ENCODE measurements around the gene CAMK2D.

Gene CAMK2D

DNA sequence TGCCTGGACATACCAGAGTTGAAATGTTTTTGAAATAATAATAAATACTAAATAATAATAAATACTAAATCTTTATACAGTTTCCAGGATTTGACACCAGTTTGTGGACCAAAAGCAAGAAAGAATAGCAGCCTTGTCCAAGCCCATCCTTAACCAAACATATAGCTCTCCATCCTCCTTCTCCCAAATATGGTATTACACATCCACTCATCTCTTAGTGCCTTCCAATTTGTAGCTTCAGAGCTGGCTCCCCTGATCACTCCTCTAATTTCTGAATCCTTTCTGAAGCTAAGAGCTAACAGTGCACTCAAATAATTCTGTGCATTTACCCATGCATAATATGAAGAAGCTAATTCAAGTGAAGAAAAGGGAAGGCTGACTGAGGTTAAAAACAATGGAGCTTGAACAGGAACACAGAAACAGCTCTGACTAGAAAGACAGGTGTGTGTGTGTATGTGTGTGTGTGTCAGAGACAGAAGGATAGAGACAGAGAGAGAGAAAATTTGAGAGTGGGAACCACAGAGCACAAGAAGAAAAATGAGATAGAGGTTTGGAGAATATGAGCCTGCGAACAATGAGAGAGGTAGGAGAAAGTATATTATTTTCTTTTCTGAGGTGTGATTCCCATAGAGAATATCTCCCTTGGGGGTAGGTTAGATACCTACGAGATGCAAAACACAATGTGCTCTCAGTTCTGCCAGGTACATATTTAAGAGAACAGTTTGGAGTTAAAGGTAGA lies 123.5 kb downstream of the CAMK2D start:
- DNase-seq (ENCODE audit: low read depth in 2 of 2): no peak

DNA sequence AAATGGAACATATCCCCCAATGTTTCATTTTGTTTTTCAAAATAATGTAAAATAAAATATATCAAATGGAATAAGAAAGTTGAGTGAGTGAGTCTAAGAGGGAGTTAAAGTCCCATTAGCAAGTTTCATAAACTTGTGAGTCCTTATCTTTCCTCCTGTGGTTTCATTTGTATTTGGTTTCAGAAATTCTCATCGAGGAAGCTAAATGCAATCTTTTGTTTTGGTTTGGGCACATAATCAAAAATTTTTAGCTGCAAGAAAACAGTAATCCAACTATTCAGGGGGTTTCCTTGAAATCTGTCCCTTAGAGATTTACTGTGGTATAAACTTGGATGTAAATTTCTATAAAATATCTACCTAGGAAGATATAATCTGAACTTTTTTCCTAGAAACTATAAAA lies 124.2 kb downstream of the CAMK2D start:
- DNase-seq (ENCODE audit: low read depth in 2 of 2): no peak

DNA sequence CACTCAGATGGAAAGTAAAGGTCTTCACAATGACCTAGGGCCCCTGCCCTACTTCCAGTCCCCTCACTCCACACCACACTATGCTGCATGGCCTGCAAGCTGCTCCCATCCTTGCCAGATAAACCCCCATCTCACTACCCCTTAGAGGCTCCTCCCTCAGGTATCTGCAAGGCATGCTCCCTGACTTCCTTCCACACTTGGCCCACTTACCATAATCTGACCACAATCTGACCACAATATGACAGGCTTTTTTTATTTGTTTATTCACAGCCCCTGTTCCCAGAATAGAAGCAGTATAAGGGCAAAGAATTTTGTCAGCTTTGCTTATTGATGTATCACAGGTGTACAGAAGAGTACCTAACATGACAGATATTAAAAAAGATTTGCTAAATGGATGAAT lies 124.7 kb downstream of the CAMK2D start:
- no peak for DNase-seq (ENCODE audit: low read depth in 2 of 2)

DNA sequence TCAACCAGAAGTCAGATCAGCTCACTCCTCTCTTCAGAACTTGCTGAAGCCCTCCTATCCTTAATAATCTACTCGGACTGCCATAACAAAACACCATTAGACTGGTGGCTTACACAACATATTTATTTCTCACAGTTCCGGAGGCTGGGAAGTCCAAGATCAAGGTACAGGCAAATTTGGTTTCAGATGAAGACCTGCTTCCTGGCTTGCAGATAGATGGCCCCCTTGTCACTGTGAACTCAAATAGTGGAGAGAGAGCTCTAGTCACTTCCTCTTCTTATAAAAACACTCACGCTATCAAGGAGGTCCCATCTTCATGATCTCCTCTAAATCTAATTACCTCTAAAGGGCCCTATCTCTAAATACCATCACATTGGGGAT lies 125.1 kb downstream of the CAMK2D start:
- DNase-seq (ENCODE audit: low read depth in 2 of 2): no peak

DNA sequence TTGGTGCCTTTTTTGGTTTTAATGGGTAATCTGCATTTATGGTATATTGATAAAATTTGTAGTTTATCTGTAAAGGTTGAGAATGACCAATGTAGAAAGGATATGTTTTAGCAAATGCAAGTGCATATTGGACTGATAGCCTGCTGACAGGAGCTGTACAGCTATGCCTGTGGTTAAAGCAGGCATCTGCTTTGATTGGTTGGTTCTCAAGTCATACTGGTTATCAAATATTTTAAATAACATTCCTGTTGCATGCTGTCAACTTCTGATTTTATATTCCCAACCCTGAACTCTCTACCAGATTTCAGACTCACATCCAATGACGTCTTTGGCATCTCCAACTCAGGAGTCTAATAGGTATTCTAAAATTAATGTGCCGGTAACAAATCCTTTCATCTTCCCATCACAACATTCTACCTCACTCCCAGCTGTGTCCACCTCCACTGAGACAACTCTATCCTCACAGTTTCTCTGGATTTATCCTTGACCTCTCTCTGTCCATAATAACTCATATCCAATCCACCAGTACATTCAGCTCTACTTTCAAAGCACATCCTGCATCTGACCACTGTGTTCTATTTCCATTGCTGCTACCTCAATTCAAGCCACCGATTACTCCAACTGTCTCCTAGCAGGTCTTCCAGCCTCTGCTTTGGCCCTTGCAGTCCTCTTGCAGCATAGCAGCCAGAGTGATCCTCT lies 125.7 kb downstream of the CAMK2D start:
- DNase-seq (ENCODE audit: low read depth in 2 of 2): no peak

DNA sequence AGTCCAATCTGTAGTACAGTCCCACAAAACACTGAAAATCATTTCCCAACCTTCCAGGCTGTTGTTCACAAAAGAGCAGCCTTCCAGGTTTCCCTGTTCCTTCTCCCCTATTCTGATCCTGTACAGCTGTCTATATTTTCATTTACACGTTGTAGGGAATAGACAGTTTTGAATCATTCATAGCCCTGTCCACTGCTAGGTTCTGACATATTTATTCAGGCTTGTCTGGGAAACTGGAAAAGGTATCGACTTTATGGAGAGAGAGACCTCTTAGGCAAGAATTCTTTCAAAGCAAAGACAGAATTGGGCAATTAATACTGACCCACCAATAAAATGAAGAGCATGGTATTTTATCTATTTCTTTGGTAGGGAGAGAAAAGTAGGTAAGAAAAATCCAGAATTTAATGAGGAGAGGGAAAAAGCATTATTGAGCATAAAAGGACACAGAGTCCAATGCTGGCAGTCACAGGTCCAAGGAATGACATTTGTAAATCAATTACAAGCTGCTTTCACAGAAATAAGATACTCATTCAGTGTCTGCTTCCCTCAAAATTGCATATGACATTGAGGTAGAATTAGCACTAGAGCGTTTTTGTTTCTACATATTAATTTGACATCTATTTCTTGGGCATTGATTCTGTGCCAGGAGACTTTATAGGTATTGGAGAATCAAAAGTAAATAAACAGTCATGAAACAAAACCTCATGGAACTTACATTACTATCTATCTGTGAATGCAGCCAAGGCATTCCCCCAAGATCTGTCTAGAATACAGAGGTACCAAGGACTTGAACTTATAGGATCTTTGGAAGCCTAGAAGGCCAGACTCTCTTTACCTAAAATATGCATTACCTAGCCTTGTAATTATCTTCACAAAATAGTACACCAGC lies 127.2 kb downstream of the CAMK2D start:
- DNase-seq (ENCODE audit: low read depth in 2 of 2): no peak

DNA sequence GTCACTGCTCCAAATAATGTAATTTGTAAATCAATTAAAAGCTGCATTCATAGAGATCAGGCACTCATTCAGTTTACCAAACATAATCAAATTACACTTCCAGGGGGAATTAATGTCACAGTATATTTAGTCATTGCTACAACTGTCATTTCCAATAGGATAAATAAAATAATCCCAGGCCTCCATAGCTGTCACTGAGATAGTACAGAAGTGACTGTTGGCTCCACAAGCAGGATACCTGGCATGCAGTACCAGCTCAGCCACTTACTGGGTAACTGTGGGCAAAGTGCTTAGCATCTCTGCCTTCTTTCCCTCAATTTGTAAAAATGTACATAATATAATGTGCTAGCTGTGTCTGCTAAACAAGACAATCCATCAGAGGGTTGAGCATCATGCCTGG lies 128.1 kb downstream of the CAMK2D start:
- no peak for DNase-seq (ENCODE audit: low read depth in 2 of 2)

DNA sequence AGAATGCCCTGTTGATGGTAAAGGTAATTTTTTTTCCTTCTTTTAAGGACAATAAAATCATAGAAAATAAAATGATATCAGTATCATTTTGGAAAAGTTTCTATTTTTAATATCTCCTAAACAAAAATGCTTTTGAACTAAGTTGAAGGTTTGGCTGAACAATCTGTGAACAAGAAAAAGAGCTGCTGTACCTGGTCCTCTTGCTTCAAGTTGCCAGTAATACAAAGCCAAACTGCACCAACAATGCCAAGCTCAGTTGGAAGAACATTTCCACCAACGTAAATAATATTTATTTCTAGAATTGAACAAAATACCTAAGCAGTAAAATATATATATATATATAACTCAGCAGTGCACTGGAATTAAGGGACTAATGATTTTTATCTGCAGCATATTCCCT lies 132.8 kb downstream of the CAMK2D start:
- DNase-seq (ENCODE audit: low read depth in 2 of 2): no peak

DNA sequence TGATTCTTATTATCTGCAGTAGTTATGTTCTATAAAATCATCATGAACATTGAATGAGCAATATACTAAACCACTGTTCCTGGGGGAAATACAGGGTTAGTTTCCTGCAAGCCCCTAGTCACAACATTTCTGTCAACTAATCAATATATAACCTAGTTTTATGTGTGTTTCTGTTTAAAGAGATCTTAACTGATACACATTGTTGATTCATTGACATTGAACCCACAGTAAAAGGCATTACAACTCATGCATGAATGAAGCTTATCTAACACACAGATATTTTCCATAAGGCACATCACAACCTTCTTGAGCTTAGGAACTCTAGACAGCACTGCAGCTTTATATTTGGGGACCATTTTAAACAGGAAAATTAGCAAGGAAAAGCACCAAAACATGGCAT lies 134.2 kb downstream of the CAMK2D start:
- no peak for DNase-seq (ENCODE audit: low read depth in 2 of 2)

DNA sequence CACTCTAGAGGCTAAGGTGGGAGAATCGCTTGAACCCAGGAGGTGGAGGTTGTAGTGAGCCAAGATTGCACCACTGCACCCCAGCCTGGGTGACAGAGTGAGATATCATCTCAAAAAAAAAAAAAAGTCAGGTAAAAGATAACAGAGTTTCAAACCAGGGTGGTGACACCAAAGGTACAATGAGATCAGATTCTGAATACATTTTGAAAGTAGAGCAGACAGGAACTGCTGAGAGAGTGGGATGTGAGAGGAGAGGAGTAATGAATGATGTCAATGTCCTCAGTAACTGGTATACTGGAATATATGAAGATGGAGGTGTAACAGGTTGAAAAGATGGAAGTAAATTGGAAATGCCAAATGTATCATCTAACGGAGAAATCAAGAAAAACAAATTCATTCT lies 135.6 kb downstream of the CAMK2D start:
- no peak for DNase-seq (ENCODE audit: low read depth in 2 of 2)

DNA sequence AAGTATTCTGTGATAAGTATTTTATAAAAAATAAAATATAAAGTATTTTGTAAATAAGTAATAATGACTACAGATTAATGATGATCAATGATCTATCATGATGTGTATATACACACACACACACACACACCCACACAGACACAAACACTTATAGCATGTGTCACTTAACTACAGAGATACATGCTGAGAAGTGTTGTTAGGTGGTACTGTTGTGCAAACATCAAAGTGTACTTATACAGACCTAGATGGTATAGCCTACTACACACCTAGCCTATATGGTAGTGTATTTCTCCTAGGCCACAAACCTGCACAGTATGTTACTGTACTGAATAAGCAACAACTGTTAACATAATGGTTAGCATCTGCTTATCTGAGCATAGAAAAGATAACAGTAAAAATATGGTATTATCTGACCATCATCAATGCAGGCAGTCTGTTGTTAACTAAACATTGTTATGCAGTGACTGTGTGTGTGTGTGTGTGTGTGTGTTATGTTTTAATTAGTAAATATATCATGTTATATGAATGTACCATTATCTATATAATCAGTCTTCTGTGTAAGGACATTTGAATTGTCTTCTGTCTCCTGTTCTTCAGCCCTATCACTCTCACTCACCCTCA lies 138.2 kb downstream of the CAMK2D start:
- DNase-seq (ENCODE audit: low read depth in 2 of 2): no peak

DNA sequence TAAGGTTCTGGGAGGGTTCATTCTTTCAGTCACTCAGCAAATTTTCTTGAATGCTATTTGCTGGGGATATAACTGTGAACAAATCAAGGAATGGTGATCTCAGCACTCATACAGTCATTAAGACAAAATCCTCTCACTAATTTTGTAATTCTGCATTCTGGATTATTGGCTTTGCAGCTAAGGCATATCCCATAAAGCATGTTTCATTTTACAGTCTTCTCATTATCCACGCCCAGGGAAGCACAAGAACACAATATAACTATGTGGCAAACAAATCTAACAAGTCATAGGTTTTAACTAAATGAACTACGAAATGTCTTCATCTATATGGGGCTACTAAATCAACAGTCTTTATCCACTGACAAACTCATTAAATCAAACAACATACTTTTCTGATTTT lies 139.9 kb downstream of the CAMK2D start:
- DNase-seq (ENCODE audit: low read depth in 2 of 2): no peak

DNA sequence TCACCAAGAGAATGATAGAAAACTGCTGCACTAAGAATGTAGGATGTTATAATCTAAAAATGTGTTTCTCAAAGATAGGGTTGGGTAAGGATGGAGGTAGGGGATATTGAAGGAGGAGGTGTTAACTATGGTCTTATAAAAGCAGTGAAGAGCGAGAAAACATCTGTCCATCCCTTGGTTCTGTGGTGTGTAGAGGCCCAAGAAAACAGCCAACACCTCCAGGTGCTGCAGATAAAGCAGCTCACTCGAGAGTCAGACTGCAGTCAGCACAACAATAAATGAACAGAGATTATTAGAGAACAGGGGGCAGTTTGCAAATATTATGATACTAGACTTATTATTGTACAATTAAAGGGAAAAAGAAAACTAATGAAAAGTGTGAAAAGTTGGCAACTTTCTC lies 141.5 kb downstream of the CAMK2D start:
- no peak for DNase-seq (ENCODE audit: low read depth in 2 of 2)

DNA sequence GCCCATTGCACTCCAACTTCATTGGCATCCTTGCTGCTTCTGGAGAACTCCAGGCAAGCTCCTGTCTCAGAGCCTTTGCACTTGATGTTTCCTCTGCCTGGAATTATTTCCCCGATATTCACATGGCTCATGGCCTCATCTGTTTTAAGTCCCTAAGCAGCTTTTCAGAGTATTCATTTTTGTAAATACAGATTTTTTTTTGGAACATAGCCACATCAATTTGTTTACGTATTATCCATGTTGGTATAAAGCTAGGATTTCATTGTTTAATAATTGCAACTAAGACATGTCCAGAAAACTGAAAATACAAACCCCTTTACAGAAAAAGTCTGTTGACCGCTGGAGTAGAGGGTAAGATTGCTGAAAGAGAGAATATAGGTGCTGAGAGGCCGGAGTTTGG lies 142.0 kb downstream of the CAMK2D start:
- DNase-seq (ENCODE audit: low read depth in 2 of 2): no peak

DNA sequence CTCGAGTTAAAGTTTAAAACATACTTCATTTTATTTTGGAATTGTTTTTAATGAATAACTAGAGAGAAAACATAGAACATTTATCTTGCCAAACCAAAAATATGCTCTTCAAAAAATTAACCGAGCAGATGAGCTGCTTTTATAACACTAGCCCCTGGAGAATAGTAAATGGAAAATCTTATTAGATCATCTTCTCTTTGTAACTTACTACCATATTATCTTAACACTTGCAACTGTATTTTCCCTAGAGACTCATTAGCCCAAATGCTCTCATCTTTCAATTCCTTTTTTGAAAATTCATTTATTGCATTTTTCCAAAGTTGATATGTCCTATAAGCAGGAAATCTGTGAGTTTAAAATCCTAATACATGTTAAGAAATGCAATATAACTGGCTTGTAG lies 143.3 kb downstream of the CAMK2D start:
- no peak for DNase-seq (ENCODE audit: low read depth in 2 of 2)

DNA sequence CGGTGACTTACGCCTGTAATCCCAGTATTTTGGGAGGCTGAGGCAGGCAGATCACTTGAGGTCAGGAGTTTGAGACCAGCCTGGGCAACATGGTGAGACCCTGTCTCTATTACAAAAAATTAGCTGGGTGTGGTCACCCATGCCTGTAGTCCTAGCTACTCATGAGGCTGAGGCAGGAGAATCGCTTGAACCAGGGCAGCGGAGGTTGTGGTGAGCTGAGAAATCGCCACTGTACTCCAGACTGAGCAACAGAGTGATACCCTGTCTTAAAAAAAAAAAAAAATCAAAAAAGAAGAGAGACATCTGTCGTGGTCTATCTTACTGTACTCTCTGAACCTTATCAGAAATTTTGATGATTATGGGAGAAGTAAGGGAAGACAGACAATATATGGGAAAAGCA lies 144.3 kb downstream of the CAMK2D start:
- DNase-seq (ENCODE audit: low read depth in 2 of 2): no peak

DNA sequence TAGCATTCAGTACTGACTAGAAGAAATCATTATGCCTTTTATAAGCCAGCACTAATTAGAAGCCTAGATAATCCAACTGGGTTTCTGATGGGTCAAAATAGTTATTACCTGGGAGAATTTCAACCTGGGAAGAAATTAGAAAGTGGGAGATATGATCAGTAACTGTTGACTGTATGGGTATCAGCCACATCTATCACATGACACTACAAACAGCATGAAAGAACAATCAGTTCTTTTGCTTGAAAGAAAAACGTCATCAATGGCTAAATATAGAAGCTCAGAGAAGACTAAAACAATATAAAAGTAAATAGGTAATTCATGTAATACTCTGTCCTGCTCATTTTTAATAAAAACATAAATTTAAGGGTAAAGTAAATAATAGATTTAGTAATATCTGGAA lies 145.1 kb downstream of the CAMK2D start:
- no peak for DNase-seq (ENCODE audit: low read depth in 2 of 2)

DNA sequence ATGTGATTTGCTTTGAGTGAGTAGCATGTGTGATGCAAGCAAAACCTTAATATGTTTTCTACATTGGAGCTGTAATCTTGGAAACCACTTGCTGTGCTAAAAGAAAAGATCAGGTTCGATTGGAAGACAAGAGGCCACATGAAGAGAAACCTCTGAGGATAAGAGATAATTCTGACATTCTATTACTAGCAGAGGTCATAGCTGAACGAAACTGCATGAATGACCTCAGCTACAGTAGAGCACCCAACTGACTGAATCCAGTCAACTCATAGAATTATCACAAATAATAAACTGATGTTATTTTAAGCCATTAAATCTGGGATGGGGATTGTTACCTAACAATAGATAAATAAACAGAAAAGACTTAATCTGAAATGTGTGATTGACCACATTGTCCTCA lies 147.1 kb downstream of the CAMK2D start:
- DNase-seq (ENCODE audit: low read depth in 2 of 2): no peak

DNA sequence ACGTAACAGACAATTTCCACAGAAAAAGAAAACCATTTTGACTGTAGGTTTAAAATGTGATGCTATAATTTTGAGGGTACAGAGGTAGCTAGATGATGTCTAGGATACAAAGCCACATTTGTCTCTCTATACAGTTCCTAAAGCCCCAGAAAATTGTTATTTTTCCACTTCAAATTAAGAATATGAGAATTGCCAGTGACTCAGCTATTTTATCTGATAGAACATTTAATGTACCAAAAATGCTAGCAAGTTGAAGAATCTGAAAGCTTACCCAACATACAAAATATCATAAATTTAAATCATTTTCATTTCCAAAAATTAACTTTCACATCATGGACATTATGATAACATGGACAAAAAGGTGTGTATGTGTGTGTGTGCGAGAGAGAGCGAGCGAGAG lies 148.0 kb downstream of the CAMK2D start:
- no peak for DNase-seq (ENCODE audit: low read depth in 2 of 2)

DNA sequence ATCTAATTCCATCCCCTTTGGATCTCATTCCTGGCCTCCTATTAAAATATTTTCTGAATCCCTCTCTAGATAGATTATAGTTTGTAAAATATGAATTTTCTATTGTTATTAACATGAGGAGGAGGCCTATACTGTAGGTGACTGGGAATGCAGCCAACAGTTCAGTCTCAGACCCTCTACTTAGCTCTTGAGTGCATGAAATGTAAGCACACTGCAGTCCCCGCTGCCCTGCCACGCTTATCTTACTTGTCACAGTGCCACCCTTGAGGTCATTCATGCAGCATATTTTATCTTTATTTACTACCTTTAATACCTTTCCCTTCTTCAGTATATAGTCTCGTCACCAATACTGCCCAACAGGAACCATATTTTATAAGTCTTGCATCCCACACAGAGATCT lies 151.0 kb downstream of the CAMK2D start:
- no peak for DNase-seq (ENCODE audit: low read depth in 2 of 2)

DNA sequence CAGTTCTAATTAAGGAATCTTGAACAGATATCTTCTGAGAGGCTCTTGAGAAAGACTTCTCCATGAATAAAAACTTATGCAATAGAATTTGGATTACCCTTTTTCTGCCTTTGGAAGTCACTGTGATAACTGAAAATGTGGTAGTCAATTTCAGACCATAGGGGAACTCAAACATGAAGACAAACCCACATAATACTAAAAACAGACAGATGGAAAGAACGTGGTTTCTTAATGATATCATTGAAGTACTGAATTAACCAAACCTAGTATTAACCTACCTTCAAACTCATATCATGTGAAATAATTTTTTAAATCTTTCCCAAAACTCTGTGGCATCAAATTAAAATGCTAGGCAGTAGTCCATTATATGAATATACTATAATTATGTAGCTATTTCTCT lies 153.5 kb downstream of the CAMK2D start:
- DNase-seq (ENCODE audit: low read depth in 2 of 2): no peak

DNA sequence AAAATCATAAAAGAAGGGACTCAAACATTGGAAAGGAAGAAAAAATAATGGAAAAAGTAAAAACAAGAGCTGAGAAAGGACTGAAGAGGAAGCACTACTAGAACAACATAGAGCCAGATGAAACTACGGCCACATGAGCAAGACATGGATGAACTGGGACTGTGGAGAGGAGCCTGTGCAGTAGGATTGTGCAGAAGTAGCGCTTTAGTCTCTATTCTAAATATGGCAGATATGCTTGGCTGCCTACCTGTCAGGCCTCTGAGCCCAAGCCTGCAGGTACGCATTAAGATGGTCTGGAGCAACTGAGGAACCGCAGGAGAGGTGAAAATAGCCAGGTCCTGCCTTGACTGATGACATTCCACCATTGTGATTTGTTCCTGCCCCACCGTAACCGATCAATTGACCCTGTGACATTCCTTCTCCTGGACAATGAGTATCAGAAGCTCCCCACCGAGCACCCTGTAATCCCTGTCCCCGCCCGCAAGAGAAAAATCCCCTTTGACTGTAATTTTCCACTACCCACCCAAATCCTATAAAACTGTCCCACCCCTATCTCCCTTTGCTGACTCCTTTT lies 154.3 kb downstream of the CAMK2D start:
- no peak for DNase-seq (ENCODE audit: low read depth in 2 of 2)

Measured in activated CD8-positive, alpha-beta memory T cell treated with anti-CD3 and anti-CD28 coated beads for 4 hours (primary cell).